Activated CD4-positive, alpha-beta T cell treated with anti-CD3 and anti-CD28 coated beads for 48 hours (primary cell): ENCODE data around the gene BARX2.
A peak's percentile ranks its signal among the peaks of the same experiment; 100 is the strongest.

Experiments used
- DNase-seq: peaks from one replicate; pipeline ENCODE4 v3.0.0-alpha.2; 2020

Gene BARX2

GRCh38 chr11:129374081-129374992 lies 1.3 kb upstream of the BARX2 start:
- DNase-seq: peak; percentile 8

GRCh38 chr11:129374993-129375750 lies 476 bp upstream of the BARX2 start:
- peak; percentile 50 for DNase-seq

GRCh38 chr11:129376658-129377341 lies 1.2 kb downstream of the BARX2 start:
- DNase-seq: no peak

GRCh38 chr11:129377739-129378138 lies 2.1 kb downstream of the BARX2 start:
- DNase-seq: no peak

- DNase-seq: no peak
These were observed 4.8 kb downstream of the BARX2 start for GRCh38 chr11:129380413-129380812.

GRCh38 chr11:129382583-129382982 lies 6.9 kb downstream of the BARX2 start:
- no peak for DNase-seq

- no peak for DNase-seq
These were observed 7.4 kb downstream of the BARX2 start for GRCh38 chr11:129383060-129383459.

- DNase-seq: no peak
These were observed 7.9 kb downstream of the BARX2 start for GRCh38 chr11:129383502-129383901.

- DNase-seq: no peak
These were observed 8.8 kb downstream of the BARX2 start for GRCh38 chr11:129384415-129384814.

- no peak for DNase-seq
These were observed 10.2 kb downstream of the BARX2 start for GRCh38 chr11:129385801-129386200.

- no peak for DNase-seq
These were observed 11.2 kb downstream of the BARX2 start for GRCh38 chr11:129386795-129387397.

- DNase-seq: no peak
These were observed 11.8 kb downstream of the BARX2 start for GRCh38 chr11:129387434-129387833.

- no peak for DNase-seq
These were observed 13.2 kb downstream of the BARX2 start for GRCh38 chr11:129388824-129389223.

- no peak for DNase-seq
These were observed 14.7 kb downstream of the BARX2 start for GRCh38 chr11:129390303-129390821.

- no peak for DNase-seq
These were observed 15.7 kb downstream of the BARX2 start for GRCh38 chr11:129391360-129391759.

- no peak for DNase-seq
These were observed 16.2 kb downstream of the BARX2 start for GRCh38 chr11:129391821-129392220.

GRCh38 chr11:129392995-129393394 lies 17.3 kb downstream of the BARX2 start:
- DNase-seq: no peak

GRCh38 chr11:129394709-129395108 lies 19.1 kb downstream of the BARX2 start:
- no peak for DNase-seq

GRCh38 chr11:129395432-129395831 lies 19.8 kb downstream of the BARX2 start:
- DNase-seq: no peak

- DNase-seq: no peak
These were observed 20.2 kb downstream of the BARX2 start for GRCh38 chr11:129395883-129396282.

- no peak for DNase-seq
These were observed 20.8 kb downstream of the BARX2 start for GRCh38 chr11:129396454-129396853.
